Natural killer cell (primary cell): ENCODE data around the gene LUC7L3. TPM values are rescaled to one million over a fixed set of nuclear protein-coding genes. Genes with fewer than 3 reads are reported as not detected.

Experiments used
- ATAC-seq, 3 donors: fragments of 150-1000 bp in 2 of 3; fragments of 200-7000 bp in 1 of 3; cut with Tn5 transposase; 1 replicate in 1 of 3; 2 replicates in 2 of 3; pipeline ENCODE4 v1.10.0; 2021; ENCODE audit warnings: mild to moderate bottlenecking in 2 of 3, moderate library complexity in 2 of 3
- DNase-seq, 2 donors: peaks; one replicate each; pipeline versions ENCODE4 v3.0.0 to v3.0.0-alpha.2; 2013 to 2021; ENCODE audit warnings: mixed read lengths in 1 of 2
- H3K27ac ChIP-seq: one replicate; pipeline ENCODE4 v1.5.1; 2013; ENCODE audit warnings: mild to moderate bottlenecking, low read length
- H3K27me3 ChIP-seq: one replicate; pipeline ENCODE4 v1.6.1; 2013; ENCODE audit warnings: low read length; ENCODE audit not compliant: control insufficient read depth, insufficient read depth
- H3K36me3 ChIP-seq: one replicate; pipeline ENCODE4 v1.6.1; 2013; ENCODE audit warnings: low read length; ENCODE audit not compliant: control insufficient read depth, insufficient read depth
- H3K4me1 ChIP-seq: one replicate; pipeline ENCODE4 v1.6.1; 2013; ENCODE audit warnings: low read length; ENCODE audit not compliant: control insufficient read depth, insufficient read depth
- H3K4me3 ChIP-seq: one replicate; pipeline ENCODE4 v1.5.1; 2013; ENCODE audit warnings: low read length
- H3K9me3 ChIP-seq: one replicate; pipeline ENCODE4 v1.6.1; 2013; ENCODE audit warnings: low read length; ENCODE audit not compliant: control insufficient read depth, insufficient read depth
- H3K27ac Mint-ChIP-seq, 2 donors: one replicate each; pipeline ENCODE4 v1.8.0; 2022; ENCODE audit warnings: mild to moderate bottlenecking in 2 of 2, mixed read lengths in 2 of 2, moderate library complexity in 1 of 2
- H3K27me3 Mint-ChIP-seq, 2 donors: one replicate each; pipeline ENCODE4 v1.8.0; 2022; ENCODE audit warnings: low read depth in 2 of 2, mixed read lengths in 2 of 2
- H3K36me3 Mint-ChIP-seq: one replicate; pipeline ENCODE4 v1.8.0; 2022; ENCODE audit warnings: mixed read lengths
- H3K4me1 Mint-ChIP-seq, 2 donors: one replicate each; pipeline ENCODE4 v1.8.0; 2022; ENCODE audit warnings: mixed read lengths in 2 of 2
- H3K4me3 Mint-ChIP-seq: one replicate; pipeline ENCODE4 v1.8.0; 2022; ENCODE audit warnings: mild to moderate bottlenecking, moderate library complexity, mixed read lengths
- H3K9me3 Mint-ChIP-seq, 2 donors: one replicate each; pipeline ENCODE4 v1.8.0; 2022; ENCODE audit warnings: mixed read lengths in 2 of 2
- WGBS: methylation state at CpG from one replicate; pipeline ENCODE4 v1.1.7; 2013; ENCODE audit warnings: missing lambda C conversion rate; ENCODE audit not compliant: insufficient coverage; 5-methylcytosine and 5-hydroxymethylcytosine counted together
- intact Hi-C: fragments of 100-400 bp; cut with micrococcal nuclease; formaldehyde crosslinking; loops from one replicate; pipeline ENCODE4 v1.14.2; 2022
- total RNA-seq, 4 donors: library from RNA; stranded (reverse); fragments of 120-200 nt in 1 of 4; gene quantifications; one replicate each; pipeline versions ENCODE4 v1.2.3 to v1.2.4, GENCODE V29; 2013 to 2022
- TF ChIP-seq, protein P1 (sequence below): fragments of 200-600 bp; IDR thresholded peaks from one replicate; pipeline ENCODE4 v1.8.0; 2022; ENCODE audit warnings: antibody characterized with exemption

The LUC7L3 gene
- total RNA-seq, 3 donors from 2014 or later (not counting 1 experiment from before 2014, with no cell fraction given), result 152 to 213 (median 196) TPM

DNA sequence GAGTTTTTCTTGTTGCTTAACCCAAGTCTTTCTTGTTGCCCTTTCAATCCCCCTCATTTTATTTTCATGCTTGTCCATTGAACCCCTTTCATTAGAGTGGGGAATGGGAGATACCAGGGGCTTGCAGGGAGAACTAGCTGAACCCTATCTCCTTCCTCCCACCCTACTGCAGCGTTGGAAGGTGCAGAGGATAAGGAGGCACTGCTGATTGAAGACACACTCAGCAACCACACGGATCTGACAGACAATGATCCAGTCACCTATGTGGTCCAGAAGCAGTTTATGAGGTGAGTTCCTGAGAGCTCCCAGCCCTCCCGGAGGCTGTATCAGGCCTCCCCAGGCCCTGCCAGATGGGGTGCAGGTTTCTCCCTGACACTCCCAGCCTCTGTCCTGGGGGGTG, 44.2 kb upstream of the LUC7L3 start:
- WGBS, result 82% methylated on average over 3 of the region's 3 CpGs
- intact Hi-C loops, result no loop called here
- Mint-ChIP-seq H3K4me3 (no peak overlapping the region), H3K36me3 (no peaks in the 10 kb centered on the region), H3K27ac (no peak overlapping the region), H3K9me3 (no peaks in the 10 kb centered on the region), H3K27me3 (peaks cover 0 to 7% of the 10 kb centered on the region in 2 donors), H3K4me1 (no peaks in the 10 kb centered on the region)
- Histone ChIP-seq H3K27ac (no peak overlapping the region), H3K36me3 (no peaks in the 10 kb centered on the region), H3K4me3 (no peak overlapping the region), H3K4me1 (no peaks in the 10 kb centered on the region), H3K27me3 (no peaks in the 10 kb centered on the region), H3K9me3 (no peaks in the 10 kb centered on the region)
- TF ChIP-seq, protein P1, sequence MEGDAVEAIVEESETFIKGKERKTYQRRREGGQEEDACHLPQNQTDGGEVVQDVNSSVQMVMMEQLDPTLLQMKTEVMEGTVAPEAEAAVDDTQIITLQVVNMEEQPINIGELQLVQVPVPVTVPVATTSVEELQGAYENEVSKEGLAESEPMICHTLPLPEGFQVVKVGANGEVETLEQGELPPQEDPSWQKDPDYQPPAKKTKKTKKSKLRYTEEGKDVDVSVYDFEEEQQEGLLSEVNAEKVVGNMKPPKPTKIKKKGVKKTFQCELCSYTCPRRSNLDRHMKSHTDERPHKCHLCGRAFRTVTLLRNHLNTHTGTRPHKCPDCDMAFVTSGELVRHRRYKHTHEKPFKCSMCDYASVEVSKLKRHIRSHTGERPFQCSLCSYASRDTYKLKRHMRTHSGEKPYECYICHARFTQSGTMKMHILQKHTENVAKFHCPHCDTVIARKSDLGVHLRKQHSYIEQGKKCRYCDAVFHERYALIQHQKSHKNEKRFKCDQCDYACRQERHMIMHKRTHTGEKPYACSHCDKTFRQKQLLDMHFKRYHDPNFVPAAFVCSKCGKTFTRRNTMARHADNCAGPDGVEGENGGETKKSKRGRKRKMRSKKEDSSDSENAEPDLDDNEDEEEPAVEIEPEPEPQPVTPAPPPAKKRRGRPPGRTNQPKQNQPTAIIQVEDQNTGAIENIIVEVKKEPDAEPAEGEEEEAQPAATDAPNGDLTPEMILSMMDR, result no peak
- no peak for ATAC-seq
- no peak for DNase-seq

- Histone ChIP-seq H3K4me1 (no peaks in the 10 kb centered on the region), H3K27ac (no peak overlapping the region), H3K27me3 (no peaks in the 10 kb centered on the region), H3K36me3 (no peaks in the 10 kb centered on the region), H3K9me3 (no peaks in the 10 kb centered on the region), H3K4me3 (no peak overlapping the region)
- TF ChIP-seq, protein P1, result no peak
- no peaks in the 10 kb centered on the region for H3K9me3 Mint-ChIP-seq
- 90% methylated on average over 7 of the region's 7 CpGs for WGBS
- DNase-seq (no peak), ATAC-seq (no peak)
- peaks cover 0 to 10% of the 10 kb centered on the region in 2 donors for H3K27me3 Mint-ChIP-seq
- H3K4me3 Mint-ChIP-seq, result no peak overlapping the region
- H3K36me3 Mint-ChIP-seq, result no peaks in the 10 kb centered on the region
- H3K27ac Mint-ChIP-seq, result no peak overlapping the region
- no peaks in the 10 kb centered on the region for H3K4me1 Mint-ChIP-seq
- intact Hi-C loops, result no loop called here
Observed at GRCh38 chr17:50675627-50676026, 43.8 kb upstream of the LUC7L3 start.

GRCh38 chr17:50676065-50676975, 43.1 kb upstream of the LUC7L3 start:
- H3K9me3 Mint-ChIP-seq, result no peaks in the 10 kb centered on the region
- no peak for DNase-seq
- Histone ChIP-seq H3K36me3 (no peaks in the 10 kb centered on the region), H3K27ac (no peak overlapping the region), H3K9me3 (no peaks in the 10 kb centered on the region), H3K4me3 (no peak overlapping the region), H3K4me1 (no peaks in the 10 kb centered on the region), H3K27me3 (no peaks in the 10 kb centered on the region)
- H3K4me3 Mint-ChIP-seq, result no peak overlapping the region
- H3K27ac Mint-ChIP-seq, result no peak overlapping the region
- no peaks in the 10 kb centered on the region for H3K36me3 Mint-ChIP-seq
- TF ChIP-seq, protein P1, result no peak
- intact Hi-C loops, result no loop called here
- 89% methylated on average over 23 of the region's 24 CpGs for WGBS
- no peak for ATAC-seq
- H3K27me3 Mint-ChIP-seq, result peaks cover 5 to 14% of the 10 kb centered on the region in 2 donors
- H3K4me1 Mint-ChIP-seq, result peaks cover 0 to 4% of the 10 kb centered on the region in 2 donors
